Spleen (tissue), 7 donors: ENCODE measurements around the gene FXYD3.

Source experiments
- POLR2A ChIP-seq, 3 donors: fragments of 450-650 bp; IDR thresholded peaks; one replicate each; pipeline ENCODE4 v1.5.1; 2017; ENCODE audit warnings: antibody characterized with exemption in 3 of 3, mild to moderate bottlenecking in 1 of 3
- POLR2AphosphoS5 ChIP-seq, 3 donors: sonication (generic); formaldehyde crosslinking; IDR thresholded peaks; one replicate each; pipeline ENCODE4 v1.5.1; 2017; ENCODE audit warnings: antibody characterized with exemption in 3 of 3
- TF ChIP-seq, protein P1 (sequence below), 11 experiments: fragments of 200-600 bp in 7 of 11; fragments of 450-650 bp in 4 of 11; sonication (generic) in 4 of 11; IDR thresholded peaks in 8 of 11; conservative IDR thresholded peaks in 3 of 11; 1 replicate in 7 of 11; 2 replicates in 4 of 11; pipeline versions ENCODE4 v1.4.0 to v1.8.0; 2016 to 2021; ENCODE audit warnings: antibody characterized with exemption in 11 of 11, inconsistent platforms in 4 of 11, mild to moderate bottlenecking in 1 of 11
- donor health status: DM: no; HTN: no; CAD: no; lungs with moderate emphysema.
- donor health status: DM: no; HTN: no; CAD: no.
- donor health status: DM: no; HTN: no; CAD: no.

DNA sequence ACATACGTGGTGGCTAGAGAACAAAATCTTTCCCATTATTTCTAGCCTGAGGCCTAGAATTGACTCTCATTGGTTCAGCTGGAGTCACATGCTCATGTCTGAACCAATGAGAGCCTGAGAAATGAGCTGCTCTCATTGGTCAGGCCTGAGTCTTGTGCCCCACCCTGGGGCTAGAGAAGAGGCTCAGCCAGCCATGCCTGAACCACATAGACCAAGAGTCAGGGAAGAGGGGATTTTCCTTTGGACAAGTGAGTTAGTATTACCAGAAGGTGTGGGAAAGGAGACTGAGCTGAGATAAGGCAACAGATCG lies 45.8 kb downstream of the FXYD3 start:
- TF ChIP-seq POLR2A (IDR thresholded peaks at IDR 0.05) (no peak), POLR2AphosphoS5 (IDR thresholded peaks at IDR 0.05) (no peak)
- TF ChIP-seq, protein P1, sequence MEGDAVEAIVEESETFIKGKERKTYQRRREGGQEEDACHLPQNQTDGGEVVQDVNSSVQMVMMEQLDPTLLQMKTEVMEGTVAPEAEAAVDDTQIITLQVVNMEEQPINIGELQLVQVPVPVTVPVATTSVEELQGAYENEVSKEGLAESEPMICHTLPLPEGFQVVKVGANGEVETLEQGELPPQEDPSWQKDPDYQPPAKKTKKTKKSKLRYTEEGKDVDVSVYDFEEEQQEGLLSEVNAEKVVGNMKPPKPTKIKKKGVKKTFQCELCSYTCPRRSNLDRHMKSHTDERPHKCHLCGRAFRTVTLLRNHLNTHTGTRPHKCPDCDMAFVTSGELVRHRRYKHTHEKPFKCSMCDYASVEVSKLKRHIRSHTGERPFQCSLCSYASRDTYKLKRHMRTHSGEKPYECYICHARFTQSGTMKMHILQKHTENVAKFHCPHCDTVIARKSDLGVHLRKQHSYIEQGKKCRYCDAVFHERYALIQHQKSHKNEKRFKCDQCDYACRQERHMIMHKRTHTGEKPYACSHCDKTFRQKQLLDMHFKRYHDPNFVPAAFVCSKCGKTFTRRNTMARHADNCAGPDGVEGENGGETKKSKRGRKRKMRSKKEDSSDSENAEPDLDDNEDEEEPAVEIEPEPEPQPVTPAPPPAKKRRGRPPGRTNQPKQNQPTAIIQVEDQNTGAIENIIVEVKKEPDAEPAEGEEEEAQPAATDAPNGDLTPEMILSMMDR (IDR thresholded peaks at IDR 0.05 in 8 of 11, conservative IDR thresholded peaks at IDR 0.05 in 3 of 11), result no peak
